Liver (tissue), 9 donors: Measurements from ENCODE around the gene BMP8A. TPM values are rescaled to one million over a fixed set of nuclear protein-coding genes. Genes with fewer than 3 reads are reported as not detected.

Source experiments
- DNase-seq: peaks from one replicate; pipeline ENCODE4 v3.0.0-alpha.2; 2017; ENCODE audit warnings: low spot score
- H3K27ac ChIP-seq, 2 donors: one replicate each; pipeline ENCODE4 v1.7.0; 2013; ENCODE audit warnings: inconsistent platforms in 2 of 2, low read length in 2 of 2, control low read depth in 1 of 2, low read depth in 1 of 2, mild to moderate bottlenecking in 1 of 2
- H3K27me3 ChIP-seq, 4 donors: one replicate each; pipeline versions ENCODE4 v1.6.1 to v1.7.0; 2013; ENCODE audit warnings: low read length in 3 of 4, inconsistent platforms in 1 of 4, mild to moderate bottlenecking in 1 of 4, moderate library complexity in 1 of 4; ENCODE audit not compliant: control insufficient read depth in 4 of 4, insufficient read depth in 4 of 4
- H3K36me3 ChIP-seq, 4 donors: one replicate each; pipeline versions ENCODE4 v1.6.1 to v1.7.0; 2013; ENCODE audit warnings: low read length in 3 of 4, mild to moderate bottlenecking in 3 of 4, low read depth in 1 of 4, moderate library complexity in 1 of 4; ENCODE audit not compliant: control insufficient read depth in 4 of 4, insufficient read depth in 3 of 4
- H3K4me1 ChIP-seq, 4 donors: one replicate each; pipeline versions ENCODE4 v1.6.1 to v1.7.0; 2013; ENCODE audit warnings: low read length in 3 of 4, mild to moderate bottlenecking in 3 of 4, moderate library complexity in 1 of 4; ENCODE audit not compliant: control insufficient read depth in 4 of 4, insufficient read depth in 4 of 4
- H3K4me3 ChIP-seq, 3 donors: one replicate each; pipeline versions ENCODE4 v1.6.1 to v1.7.0; 2013; ENCODE audit warnings: low read length in 3 of 3, control low read depth in 1 of 3, low read depth in 1 of 3, mild to moderate bottlenecking in 1 of 3
- H3K9ac ChIP-seq, 2 donors: one replicate each; pipeline ENCODE4 v1.7.0; 2013; ENCODE audit warnings: low read length in 2 of 2, mild to moderate bottlenecking in 2 of 2, moderate library complexity in 2 of 2, control low read depth in 1 of 2, low read depth in 1 of 2
- H3K9me3 ChIP-seq, 4 donors: one replicate each; pipeline versions ENCODE4 v1.6.1 to v1.7.0; 2013; ENCODE audit warnings: low read length in 3 of 4; ENCODE audit not compliant: control insufficient read depth in 4 of 4
- ATF3 ChIP-seq: IDR thresholded peaks from 2 replicates; pipeline ENCODE4 v1.6.1; 2016; ENCODE audit warnings: antibody characterized with exemption
- EGR1 ChIP-seq, 2 donors: IDR thresholded peaks; 2 replicates each; pipeline ENCODE4 v1.6.1; 2016 to 2018; ENCODE audit warnings: antibody characterized with exemption in 2 of 2, low read depth in 2 of 2
- FOXA2 ChIP-seq: IDR thresholded peaks from 2 replicates; pipeline ENCODE4 v1.6.1; 2016; ENCODE audit warnings: antibody characterized with exemption
- GABPA ChIP-seq, 2 donors: IDR thresholded peaks in 1 of 2; conservative IDR thresholded peaks in 1 of 2; 2 replicates each; pipeline ENCODE4 v1.6.1; 2016; ENCODE audit warnings: antibody characterized with exemption in 2 of 2, mild to moderate bottlenecking in 1 of 2, moderate library complexity in 1 of 2
- HNF4A ChIP-seq, 2 donors: conservative IDR thresholded peaks; 2 replicates each; pipeline ENCODE4 v1.6.1; 2016; ENCODE audit warnings: antibody characterized with exemption in 2 of 2, mild to moderate bottlenecking in 2 of 2
- HNF4G ChIP-seq: IDR thresholded peaks from 2 replicates; pipeline ENCODE4 v1.6.1; 2016; ENCODE audit warnings: antibody characterized with exemption
- JUND ChIP-seq, 2 donors: IDR thresholded peaks; 2 replicates each; pipeline ENCODE4 v1.6.1; 2016; ENCODE audit warnings: antibody characterized with exemption in 2 of 2
- NR2F2 ChIP-seq: IDR thresholded peaks from 2 replicates; pipeline ENCODE4 v1.6.1; 2016; ENCODE audit warnings: antibody characterized with exemption
- RAD21 ChIP-seq, 2 donors: IDR thresholded peaks; 2 replicates each; pipeline ENCODE4 v1.6.1; 2016; ENCODE audit warnings: antibody characterized with exemption in 2 of 2, mild to moderate bottlenecking in 2 of 2
- RXRA ChIP-seq, 2 donors: IDR thresholded peaks; 2 replicates each; pipeline ENCODE4 v1.6.1; 2017 to 2018; ENCODE audit warnings: antibody characterized with exemption in 2 of 2, mild to moderate bottlenecking in 1 of 2
- SP1 ChIP-seq: IDR thresholded peaks from 2 replicates; pipeline ENCODE4 v1.6.1; 2018; ENCODE audit warnings: antibody characterized with exemption, mild to moderate bottlenecking
- TAF1 ChIP-seq: conservative IDR thresholded peaks from 2 replicates; pipeline ENCODE4 v1.6.1; 2016; ENCODE audit warnings: antibody characterized with exemption, mild to moderate bottlenecking
- YY1 ChIP-seq: IDR thresholded peaks from 2 replicates; pipeline ENCODE4 v1.6.1; 2016; ENCODE audit warnings: antibody characterized with exemption, mild to moderate bottlenecking
- WGBS: extraction: QIAGEN DNeasy Blood & Tissue Kit; methylation state at CpG from one replicate; pipeline ENCODE4 v1.1.7; 2013; 5-methylcytosine and 5-hydroxymethylcytosine counted together
- polyA plus RNA-seq, 2 donors: library from polyadenylated mRNA; stranded (reverse) in 1 of 2; unstranded in 1 of 2; fragments of 200-250 nt in 1 of 2; fragments of >200 nt in 1 of 2; fragmentation: Nextera tagmentation in 1 of 2; extraction: Ambion mirVana in 1 of 2; gene quantifications; one replicate each; pipeline versions ENCODE4 v1.2.1 to v1.2.3, GENCODE V29; 2013 to 2015
- total RNA-seq, 2 donors: library from RNA; depleted of rRNA; stranded (reverse); fragments of >200 nt; gene quantifications; one replicate each; pipeline ENCODE4 v1.2.3, GENCODE V29; 2014
- TF ChIP-seq, protein P1 (sequence below): fragments of 150-350 bp; IDR thresholded peaks from 2 replicates; pipeline ENCODE4 v1.5.1; 2017; ENCODE audit warnings: improper control_type of control experiment, low read depth, low read length; ENCODE audit not compliant: missing input control
- TF ChIP-seq, protein P2 (sequence below): IDR thresholded peaks from 2 replicates; pipeline ENCODE4 v1.6.1; 2016; ENCODE audit warnings: antibody characterized with exemption
- TF ChIP-seq, protein P3 (sequence below): IDR thresholded peaks from 2 replicates; pipeline ENCODE4 v1.6.1; 2016; ENCODE audit warnings: antibody characterized with exemption, mild to moderate bottlenecking
- TF ChIP-seq, protein P4 (sequence below): IDR thresholded peaks from 2 replicates; pipeline ENCODE4 v1.6.1; 2016; ENCODE audit warnings: antibody characterized with exemption
- donor health status: healthy.
- donor health status: healthy.
- donor health status: healthy.
- donor health status: healthy.
- donor health status: healthy.

Gene BMP8A
- total and polyA plus RNA-seq, 4 donors = not detected

- TF ChIP-seq, protein P1, sequence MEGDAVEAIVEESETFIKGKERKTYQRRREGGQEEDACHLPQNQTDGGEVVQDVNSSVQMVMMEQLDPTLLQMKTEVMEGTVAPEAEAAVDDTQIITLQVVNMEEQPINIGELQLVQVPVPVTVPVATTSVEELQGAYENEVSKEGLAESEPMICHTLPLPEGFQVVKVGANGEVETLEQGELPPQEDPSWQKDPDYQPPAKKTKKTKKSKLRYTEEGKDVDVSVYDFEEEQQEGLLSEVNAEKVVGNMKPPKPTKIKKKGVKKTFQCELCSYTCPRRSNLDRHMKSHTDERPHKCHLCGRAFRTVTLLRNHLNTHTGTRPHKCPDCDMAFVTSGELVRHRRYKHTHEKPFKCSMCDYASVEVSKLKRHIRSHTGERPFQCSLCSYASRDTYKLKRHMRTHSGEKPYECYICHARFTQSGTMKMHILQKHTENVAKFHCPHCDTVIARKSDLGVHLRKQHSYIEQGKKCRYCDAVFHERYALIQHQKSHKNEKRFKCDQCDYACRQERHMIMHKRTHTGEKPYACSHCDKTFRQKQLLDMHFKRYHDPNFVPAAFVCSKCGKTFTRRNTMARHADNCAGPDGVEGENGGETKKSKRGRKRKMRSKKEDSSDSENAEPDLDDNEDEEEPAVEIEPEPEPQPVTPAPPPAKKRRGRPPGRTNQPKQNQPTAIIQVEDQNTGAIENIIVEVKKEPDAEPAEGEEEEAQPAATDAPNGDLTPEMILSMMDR = no peak
- TF ChIP-seq GABPA (IDR thresholded peaks at IDR 0.05 in 1 of 2, conservative IDR thresholded peaks at IDR 0.05 in 1 of 2) (no peak), HNF4A (conservative IDR thresholded peaks at IDR 0.05) (no peak), RAD21 (IDR thresholded peaks at IDR 0.05) (no peak), SP1 (no peak)
Observed at GRCh38 chr1:39544327-39544726, 52.9 kb downstream of the BMP8A start (continued).

GRCh38 chr1:39545531-39545930 lies 54.1 kb downstream of the BMP8A start:
- no peak for DNase-seq
- H3K36me3 ChIP-seq = peaks cover 0 to 45% (median 25%) of the 10 kb centered on the region in 4 donors

More at GRCh38 chr1:39545531-39545930, 54.1 kb downstream of the BMP8A start:
- Histone ChIP-seq H3K9ac (no peak overlapping the region), H3K4me1 (no peaks in the 10 kb centered on the region), H3K27ac (no peak overlapping the region), H3K9me3 (no peaks in the 10 kb centered on the region), H3K27me3 (no peaks in the 10 kb centered on the region), H3K4me3 (no peak overlapping the region)
- TF ChIP-seq JUND (IDR thresholded peaks at IDR 0.05) (no peak), RXRA (IDR thresholded peaks at IDR 0.05) (no peak), EGR1 (IDR thresholded peaks at IDR 0.05; ENCODE audit: low read depth in 2 of 2) (no peak), GABPA (IDR thresholded peaks at IDR 0.05 in 1 of 2, conservative IDR thresholded peaks at IDR 0.05 in 1 of 2) (no peak), HNF4G (no peak), NR2F2 (no peak), SP1 (no peak), RAD21 (IDR thresholded peaks at IDR 0.05) (no peak), TAF1 (no peak), ATF3 (no peak), FOXA2 (no peak), HNF4A (conservative IDR thresholded peaks at IDR 0.05) (no peak), YY1 (no peak)
- TF ChIP-seq, protein P2, sequence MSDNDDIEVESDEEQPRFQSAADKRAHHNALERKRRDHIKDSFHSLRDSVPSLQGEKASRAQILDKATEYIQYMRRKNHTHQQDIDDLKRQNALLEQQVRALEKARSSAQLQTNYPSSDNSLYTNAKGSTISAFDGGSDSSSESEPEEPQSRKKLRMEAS = no peak
- TF ChIP-seq, protein P3, sequence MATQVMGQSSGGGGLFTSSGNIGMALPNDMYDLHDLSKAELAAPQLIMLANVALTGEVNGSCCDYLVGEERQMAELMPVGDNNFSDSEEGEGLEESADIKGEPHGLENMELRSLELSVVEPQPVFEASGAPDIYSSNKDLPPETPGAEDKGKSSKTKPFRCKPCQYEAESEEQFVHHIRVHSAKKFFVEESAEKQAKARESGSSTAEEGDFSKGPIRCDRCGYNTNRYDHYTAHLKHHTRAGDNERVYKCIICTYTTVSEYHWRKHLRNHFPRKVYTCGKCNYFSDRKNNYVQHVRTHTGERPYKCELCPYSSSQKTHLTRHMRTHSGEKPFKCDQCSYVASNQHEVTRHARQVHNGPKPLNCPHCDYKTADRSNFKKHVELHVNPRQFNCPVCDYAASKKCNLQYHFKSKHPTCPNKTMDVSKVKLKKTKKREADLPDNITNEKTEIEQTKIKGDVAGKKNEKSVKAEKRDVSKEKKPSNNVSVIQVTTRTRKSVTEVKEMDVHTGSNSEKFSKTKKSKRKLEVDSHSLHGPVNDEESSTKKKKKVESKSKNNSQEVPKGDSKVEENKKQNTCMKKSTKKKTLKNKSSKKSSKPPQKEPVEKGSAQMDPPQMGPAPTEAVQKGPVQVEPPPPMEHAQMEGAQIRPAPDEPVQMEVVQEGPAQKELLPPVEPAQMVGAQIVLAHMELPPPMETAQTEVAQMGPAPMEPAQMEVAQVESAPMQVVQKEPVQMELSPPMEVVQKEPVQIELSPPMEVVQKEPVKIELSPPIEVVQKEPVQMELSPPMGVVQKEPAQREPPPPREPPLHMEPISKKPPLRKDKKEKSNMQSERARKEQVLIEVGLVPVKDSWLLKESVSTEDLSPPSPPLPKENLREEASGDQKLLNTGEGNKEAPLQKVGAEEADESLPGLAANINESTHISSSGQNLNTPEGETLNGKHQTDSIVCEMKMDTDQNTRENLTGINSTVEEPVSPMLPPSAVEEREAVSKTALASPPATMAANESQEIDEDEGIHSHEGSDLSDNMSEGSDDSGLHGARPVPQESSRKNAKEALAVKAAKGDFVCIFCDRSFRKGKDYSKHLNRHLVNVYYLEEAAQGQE = no peak
- TF ChIP-seq, protein P4, sequence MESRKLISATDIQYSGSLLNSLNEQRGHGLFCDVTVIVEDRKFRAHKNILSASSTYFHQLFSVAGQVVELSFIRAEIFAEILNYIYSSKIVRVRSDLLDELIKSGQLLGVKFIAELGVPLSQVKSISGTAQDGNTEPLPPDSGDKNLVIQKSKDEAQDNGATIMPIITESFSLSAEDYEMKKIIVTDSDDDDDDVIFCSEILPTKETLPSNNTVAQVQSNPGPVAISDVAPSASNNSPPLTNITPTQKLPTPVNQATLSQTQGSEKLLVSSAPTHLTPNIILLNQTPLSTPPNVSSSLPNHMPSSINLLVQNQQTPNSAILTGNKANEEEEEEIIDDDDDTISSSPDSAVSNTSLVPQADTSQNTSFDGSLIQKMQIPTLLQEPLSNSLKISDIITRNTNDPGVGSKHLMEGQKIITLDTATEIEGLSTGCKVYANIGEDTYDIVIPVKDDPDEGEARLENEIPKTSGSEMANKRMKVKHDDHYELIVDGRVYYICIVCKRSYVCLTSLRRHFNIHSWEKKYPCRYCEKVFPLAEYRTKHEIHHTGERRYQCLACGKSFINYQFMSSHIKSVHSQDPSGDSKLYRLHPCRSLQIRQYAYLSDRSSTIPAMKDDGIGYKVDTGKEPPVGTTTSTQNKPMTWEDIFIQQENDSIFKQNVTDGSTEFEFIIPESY = no peak
- TF ChIP-seq, protein P1 = no peak
- 98% methylated on average over 9 of the region's 9 CpGs for WGBS
